WTC11 (cell line): ENCODE measurements around the gene SYT9. TPM values are rescaled to one million over a fixed set of nuclear protein-coding genes. Genes with fewer than 3 reads are reported as not detected.

Source experiments
- ATAC-seq: fragments of 200-7000 bp; cut with Tn5 transposase; 2 replicates; pipeline ENCODE4 v1.10.0; 2021; ENCODE audit warnings: mild to moderate bottlenecking, moderate library complexity
- CTCF ChIA-PET: fragments of 300-600 bp; sonication (Branson Sonifier 250); formaldehyde crosslinking; loops from one replicate; lab custom pipeline; 2021; ENCODE audit warnings: antibody characterized with exemption; lab: Charles Lee
- POLR2A ChIA-PET: fragments of 350-600 bp; sonication (Branson Sonifier 250); formaldehyde crosslinking; loops from one replicate; lab custom pipeline; 2021; ENCODE audit warnings: antibody characterized with exemption; lab: Charles Lee
- DNase-seq: peaks from one replicate; pipeline ENCODE4 v3.0.0; 2021; ENCODE audit warnings: low spot score
- H3K27ac Mint-ChIP-seq: 2 replicates; pipeline ENCODE4 v1.8.0; 2021; ENCODE audit warnings: mixed read lengths
- H3K27me3 Mint-ChIP-seq: 2 replicates; pipeline ENCODE4 v1.8.0; 2021; ENCODE audit warnings: low read depth, mild to moderate bottlenecking, moderate library complexity, mixed read lengths
- H3K36me3 Mint-ChIP-seq: 2 replicates; pipeline ENCODE4 v1.8.0; 2021; ENCODE audit warnings: mixed read lengths
- H3K4me1 Mint-ChIP-seq: 2 replicates; pipeline ENCODE4 v1.8.0; 2022; ENCODE audit warnings: mixed read lengths
- H3K4me3 Mint-ChIP-seq: 2 replicates; pipeline ENCODE4 v1.8.0; 2021; ENCODE audit warnings: mild to moderate bottlenecking, moderate library complexity, mixed read lengths
- H3K9me3 Mint-ChIP-seq: 2 replicates; pipeline ENCODE4 v1.8.0; 2021; ENCODE audit warnings: mixed read lengths
- CBFB ChIP-seq: sonication (generic); formaldehyde crosslinking; IDR thresholded peaks from 2 replicates; pipeline ENCODE4 v1.8.1; 2022; ENCODE audit warnings: mild to moderate bottlenecking, low read depth, missing genetic modification reagents
- CTCF ChIP-seq: fragments of 200-600 bp; IDR thresholded peaks from 2 replicates; pipeline ENCODE4 v1.8.0; 2022; ENCODE audit warnings: antibody characterized with exemption
- E2F4 ChIP-seq: sonication (generic); formaldehyde crosslinking; IDR thresholded peaks from 2 replicates; pipeline ENCODE4 v1.8.1; 2022; ENCODE audit warnings: low read depth, mild to moderate bottlenecking, moderate library complexity, missing genetic modification reagents, borderline replicate concordance
- FOXP1 ChIP-seq: sonication (generic); formaldehyde crosslinking; IDR thresholded peaks from 2 replicates; pipeline ENCODE4 v1.8.0; 2022; ENCODE audit warnings: missing genetic modification reagents, mild to moderate bottlenecking, moderate library complexity, borderline replicate concordance
- GABPB1 ChIP-seq: sonication (generic); formaldehyde crosslinking; IDR thresholded peaks from 2 replicates; pipeline ENCODE4 v1.8.1; 2023; ENCODE audit warnings: mild to moderate bottlenecking, missing genetic modification reagents
- HMGA2 ChIP-seq: fragments of 250-450 bp; sonication (Bioruptor Pico); IDR thresholded peaks from 2 replicates; pipeline ENCODE4 v1.4.0; 2021; ENCODE audit warnings: mild to moderate bottlenecking, moderate library complexity
- JUN ChIP-seq: sonication (generic); formaldehyde crosslinking; IDR thresholded peaks from 2 replicates; pipeline ENCODE4 v1.8.0; 2023; ENCODE audit warnings: mild to moderate bottlenecking, missing genetic modification reagents
- TP53 ChIP-seq: sonication (generic); formaldehyde crosslinking; IDR thresholded peaks from 2 replicates; pipeline ENCODE4 v1.8.1; 2023; ENCODE audit warnings: mild to moderate bottlenecking, missing genetic modification reagents
- ZMAT4 ChIP-seq: fragments of 250-450 bp; sonication (Bioruptor Pico); IDR thresholded peaks from 2 replicates; pipeline ENCODE4 v1.9.0; 2021; ENCODE audit warnings: mild to moderate bottlenecking
- ZNF232 ChIP-seq: sonication (generic); formaldehyde crosslinking; IDR thresholded peaks from 2 replicates; pipeline ENCODE4 v1.8.0; 2022; ENCODE audit warnings: mild to moderate bottlenecking, missing genetic modification reagents
- total RNA-seq: library from RNA; stranded (reverse); gene quantifications from 3 replicates; pipeline ENCODE4 v1.2.3, GENCODE V29; 2021
- TF ChIP-seq, protein P1 (sequence below): sonication (generic); formaldehyde crosslinking; conservative IDR thresholded peaks from 2 replicates; pipeline ENCODE4 v1.8.1; 2022; ENCODE audit warnings: mild to moderate bottlenecking, missing genetic modification reagents
- TF ChIP-seq, protein P2 (sequence below): sonication (generic); formaldehyde crosslinking; IDR thresholded peaks from 2 replicates; pipeline ENCODE4 v1.8.0; 2022; ENCODE audit warnings: mild to moderate bottlenecking, missing genetic modification reagents
- TF ChIP-seq, protein P3 (sequence below): sonication (generic); formaldehyde crosslinking; IDR thresholded peaks from 2 replicates; pipeline ENCODE4 v1.8.0; 2022; ENCODE audit warnings: mild to moderate bottlenecking, missing genetic modification reagents

SYT9 gene
- total RNA-seq, 1 experiment from 2014 or later, result 1.3 TPM

GRCh38 chr11:7251487-7251835, 243 bp upstream of the SYT9 start:
- H3K27me3 Mint-ChIP-seq, result peaks cover 75% of the 10 kb centered on the region
- CTCF ChIA-PET, result interaction anchor here (1.0 to 2.9 kb wide), 5 partner anchors 12 to 322 kb away, joined by 3 to 15 read pairs (median 4); no protein-coding TSS in a partner anchor

GRCh38 chr11:7252683-7253213, 1.0 kb downstream of the SYT9 start:
- CTCF ChIA-PET, result interaction anchor here (1.0 to 2.9 kb wide), 5 partner anchors 13 to 321 kb away, joined by 3 to 15 read pairs (median 4); no protein-coding TSS in a partner anchor
- ATAC-seq, result peak; percentile 14
- H3K27me3 Mint-ChIP-seq, result peaks cover 72% of the 10 kb centered on the region
- peak; percentile 54 for DNase-seq
- peaks cover 3% of the 10 kb centered on the region for H3K9me3 Mint-ChIP-seq
- H3K27ac Mint-ChIP-seq, result no peak overlapping the region
- H3K4me1 Mint-ChIP-seq, result peaks cover 15% of the 10 kb centered on the region
- H3K36me3 Mint-ChIP-seq, result no peaks in the 10 kb centered on the region
- POLR2A ChIA-PET, result interaction anchor here (1.1 kb wide), 1 partner anchor 261 kb away, joined by 3 read pairs; the partner anchor contains the start of gene PPFIBP2
- peak overlapping the region; percentile 86 for H3K4me3 Mint-ChIP-seq
- TF ChIP-seq ZMAT4 (CRISPR knock-in tag) (no peak), FOXP1 (CRISPR knock-in tag) (peak; percentile 58; the same call in 1 of the 2 replicates), CTCF (no peak), HMGA2 (CRISPR knock-in tag) (no peak), ZNF232 (CRISPR knock-in tag) (no peak), CBFB (CRISPR knock-in tag) (no peak)
- TF ChIP-seq, protein P1, sequence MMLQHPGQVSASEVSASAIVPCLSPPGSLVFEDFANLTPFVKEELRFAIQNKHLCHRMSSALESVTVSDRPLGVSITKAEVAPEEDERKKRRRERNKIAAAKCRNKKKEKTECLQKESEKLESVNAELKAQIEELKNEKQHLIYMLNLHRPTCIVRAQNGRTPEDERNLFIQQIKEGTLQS (CRISPR knock-in tag), result no peak
- TF ChIP-seq, protein P2, sequence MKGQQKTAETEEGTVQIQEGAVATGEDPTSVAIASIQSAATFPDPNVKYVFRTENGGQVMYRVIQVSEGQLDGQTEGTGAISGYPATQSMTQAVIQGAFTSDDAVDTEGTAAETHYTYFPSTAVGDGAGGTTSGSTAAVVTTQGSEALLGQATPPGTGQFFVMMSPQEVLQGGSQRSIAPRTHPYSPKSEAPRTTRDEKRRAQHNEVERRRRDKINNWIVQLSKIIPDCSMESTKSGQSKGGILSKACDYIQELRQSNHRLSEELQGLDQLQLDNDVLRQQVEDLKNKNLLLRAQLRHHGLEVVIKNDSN (CRISPR knock-in tag), result no peak
- TF ChIP-seq, protein P3, sequence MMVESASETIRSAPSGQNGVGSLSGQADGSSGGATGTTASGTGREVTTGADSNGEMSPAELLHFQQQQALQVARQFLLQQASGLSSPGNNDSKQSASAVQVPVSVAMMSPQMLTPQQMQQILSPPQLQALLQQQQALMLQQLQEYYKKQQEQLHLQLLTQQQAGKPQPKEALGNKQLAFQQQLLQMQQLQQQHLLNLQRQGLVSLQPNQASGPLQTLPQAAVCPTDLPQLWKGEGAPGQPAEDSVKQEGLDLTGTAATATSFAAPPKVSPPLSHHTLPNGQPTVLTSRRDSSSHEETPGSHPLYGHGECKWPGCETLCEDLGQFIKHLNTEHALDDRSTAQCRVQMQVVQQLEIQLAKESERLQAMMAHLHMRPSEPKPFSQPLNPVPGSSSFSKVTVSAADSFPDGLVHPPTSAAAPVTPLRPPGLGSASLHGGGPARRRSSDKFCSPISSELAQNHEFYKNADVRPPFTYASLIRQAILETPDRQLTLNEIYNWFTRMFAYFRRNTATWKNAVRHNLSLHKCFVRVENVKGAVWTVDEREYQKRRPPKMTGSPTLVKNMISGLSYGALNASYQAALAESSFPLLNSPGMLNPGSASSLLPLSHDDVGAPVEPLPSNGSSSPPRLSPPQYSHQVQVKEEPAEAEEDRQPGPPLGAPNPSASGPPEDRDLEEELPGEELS (CRISPR knock-in tag), result no peak

More at GRCh38 chr11:7251487-7251835, 243 bp upstream of the SYT9 start:
- peak overlapping the region; percentile 86 for H3K4me3 Mint-ChIP-seq
- DNase-seq, result no peak
- H3K27ac Mint-ChIP-seq, result no peak overlapping the region
- POLR2A ChIA-PET, result interaction anchor here (0.8 to 1.1 kb wide), 2 partner anchors 231 to 262 kb away, joined by 3 read pairs; partner anchors contain the start of genes NLRP14, PPFIBP2 and ZNF214
- H3K4me1 Mint-ChIP-seq, result peaks cover 15% of the 10 kb centered on the region
- no peaks in the 10 kb centered on the region for H3K36me3 Mint-ChIP-seq
- H3K9me3 Mint-ChIP-seq, result peaks cover 5% of the 10 kb centered on the region
- TF ChIP-seq E2F4, result no peak
- TF ChIP-seq, protein P3 (CRISPR knock-in tag), result no peak
- TF ChIP-seq TP53 (CRISPR knock-in tag), result peak; percentile 72
- TF ChIP-seq JUN (CRISPR knock-in tag), result peak; percentile 35; the same call in 1 of the 2 replicates
- no peak for TF ChIP-seq GABPB1
- TF ChIP-seq, protein P2 (CRISPR knock-in tag), result no peak; the same call in 1 of the 2 replicates
- peak; percentile 91; the same call in 1 of the 2 replicates for ATAC-seq
